ENCODE measurements around the gene CHD2.

The CHD2 gene

DNA sequence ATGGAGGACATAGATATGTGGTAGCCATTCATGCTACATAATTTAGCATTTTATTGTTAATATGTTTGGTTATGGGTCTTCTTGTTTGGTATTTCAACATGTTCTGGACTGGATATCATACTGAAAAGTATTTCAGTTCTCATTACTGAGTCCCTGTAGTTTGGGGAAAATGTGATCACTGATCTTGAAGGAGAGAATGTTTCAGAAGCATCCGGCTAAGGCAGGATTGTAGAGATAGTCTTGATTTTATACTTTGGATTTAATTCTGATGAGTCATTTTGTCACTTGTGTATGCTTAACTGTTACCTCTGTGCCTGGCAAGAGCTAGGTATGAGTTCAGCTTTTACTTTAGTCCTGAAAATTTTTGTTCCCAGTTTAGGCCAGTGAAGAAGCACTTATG, 7.1 kb downstream of the CHD2 start:
- TF ChIP-seq, protein P1, sequence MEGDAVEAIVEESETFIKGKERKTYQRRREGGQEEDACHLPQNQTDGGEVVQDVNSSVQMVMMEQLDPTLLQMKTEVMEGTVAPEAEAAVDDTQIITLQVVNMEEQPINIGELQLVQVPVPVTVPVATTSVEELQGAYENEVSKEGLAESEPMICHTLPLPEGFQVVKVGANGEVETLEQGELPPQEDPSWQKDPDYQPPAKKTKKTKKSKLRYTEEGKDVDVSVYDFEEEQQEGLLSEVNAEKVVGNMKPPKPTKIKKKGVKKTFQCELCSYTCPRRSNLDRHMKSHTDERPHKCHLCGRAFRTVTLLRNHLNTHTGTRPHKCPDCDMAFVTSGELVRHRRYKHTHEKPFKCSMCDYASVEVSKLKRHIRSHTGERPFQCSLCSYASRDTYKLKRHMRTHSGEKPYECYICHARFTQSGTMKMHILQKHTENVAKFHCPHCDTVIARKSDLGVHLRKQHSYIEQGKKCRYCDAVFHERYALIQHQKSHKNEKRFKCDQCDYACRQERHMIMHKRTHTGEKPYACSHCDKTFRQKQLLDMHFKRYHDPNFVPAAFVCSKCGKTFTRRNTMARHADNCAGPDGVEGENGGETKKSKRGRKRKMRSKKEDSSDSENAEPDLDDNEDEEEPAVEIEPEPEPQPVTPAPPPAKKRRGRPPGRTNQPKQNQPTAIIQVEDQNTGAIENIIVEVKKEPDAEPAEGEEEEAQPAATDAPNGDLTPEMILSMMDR (conservative IDR thresholded peaks at IDR 0.05; ENCODE audit: low read depth, low read length) = no peak
- no peak overlapping the region for H3K4me3 ChIP-seq (ENCODE audit: low read depth, low read length)
- DNase-seq (ENCODE audit: low read depth) = no peak

DNA sequence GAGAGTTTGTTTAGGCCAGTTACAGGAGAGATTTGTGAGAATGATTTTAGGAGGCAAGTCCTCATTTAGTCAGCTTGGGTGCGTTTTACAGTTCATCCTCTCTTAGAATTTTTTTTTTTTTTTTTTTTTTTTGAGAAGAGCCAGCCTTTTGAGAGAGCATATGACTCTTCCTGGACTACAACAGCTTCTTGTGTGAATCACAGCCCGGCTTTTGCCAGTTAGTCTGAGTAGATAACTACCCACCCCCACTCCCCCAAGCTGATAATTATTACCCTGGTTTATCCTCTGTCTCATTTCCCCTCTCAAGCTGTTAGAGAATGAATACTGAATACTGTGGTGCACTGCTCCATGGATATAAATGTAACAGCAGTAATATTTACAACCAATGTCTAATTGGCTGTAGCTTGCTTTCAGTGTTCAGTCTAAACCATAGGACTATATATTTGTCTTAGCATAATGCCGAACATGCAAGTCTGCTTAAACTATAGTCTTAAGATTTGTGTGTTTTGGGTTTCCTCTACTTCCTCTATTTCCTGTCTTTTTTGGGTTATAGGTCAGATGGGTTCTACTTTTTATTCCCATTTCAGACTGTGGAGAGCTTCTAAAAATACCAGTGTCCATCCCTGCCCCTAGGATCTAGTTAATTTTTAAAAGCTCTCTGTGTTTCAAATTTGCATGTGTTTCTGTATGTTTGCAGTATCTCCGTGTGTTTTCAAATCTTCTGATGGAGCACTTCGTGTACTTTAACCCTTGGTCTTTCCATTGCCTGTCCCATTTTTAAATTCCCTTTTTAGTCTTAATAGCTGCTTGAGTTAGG, 8.0 kb downstream of the CHD2 start:
- peak; percentile 85 for DNase-seq (ENCODE audit: low read depth)
- H3K4me3 ChIP-seq (ENCODE audit: low read depth, low read length) = peak overlapping the region; percentile 15
- TF ChIP-seq, protein P1 (conservative IDR thresholded peaks at IDR 0.05; ENCODE audit: low read depth, low read length) = no peak

DNA sequence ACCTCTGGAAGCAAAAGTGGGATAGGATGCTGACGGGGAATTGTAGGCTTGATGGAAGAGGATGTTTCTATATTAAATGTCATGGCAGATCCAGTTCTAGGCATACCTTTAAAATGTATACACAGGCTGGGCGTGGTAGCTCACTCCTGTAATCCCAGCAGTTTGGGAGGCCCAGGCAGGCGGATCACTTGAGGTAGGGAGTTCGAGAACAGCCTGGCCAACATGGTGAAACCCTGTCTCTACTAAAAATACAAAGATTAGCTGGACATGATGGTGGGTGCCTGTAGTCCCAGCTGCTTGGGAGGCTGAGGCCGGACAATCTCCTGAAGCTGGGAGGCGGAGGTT, 8.6 kb downstream of the CHD2 start:
- DNase-seq (ENCODE audit: low read depth) = no peak
- TF ChIP-seq, protein P1 (conservative IDR thresholded peaks at IDR 0.05; ENCODE audit: low read depth, low read length) = no peak
- H3K4me3 ChIP-seq (ENCODE audit: low read depth, low read length) = no peak overlapping the region

DNA sequence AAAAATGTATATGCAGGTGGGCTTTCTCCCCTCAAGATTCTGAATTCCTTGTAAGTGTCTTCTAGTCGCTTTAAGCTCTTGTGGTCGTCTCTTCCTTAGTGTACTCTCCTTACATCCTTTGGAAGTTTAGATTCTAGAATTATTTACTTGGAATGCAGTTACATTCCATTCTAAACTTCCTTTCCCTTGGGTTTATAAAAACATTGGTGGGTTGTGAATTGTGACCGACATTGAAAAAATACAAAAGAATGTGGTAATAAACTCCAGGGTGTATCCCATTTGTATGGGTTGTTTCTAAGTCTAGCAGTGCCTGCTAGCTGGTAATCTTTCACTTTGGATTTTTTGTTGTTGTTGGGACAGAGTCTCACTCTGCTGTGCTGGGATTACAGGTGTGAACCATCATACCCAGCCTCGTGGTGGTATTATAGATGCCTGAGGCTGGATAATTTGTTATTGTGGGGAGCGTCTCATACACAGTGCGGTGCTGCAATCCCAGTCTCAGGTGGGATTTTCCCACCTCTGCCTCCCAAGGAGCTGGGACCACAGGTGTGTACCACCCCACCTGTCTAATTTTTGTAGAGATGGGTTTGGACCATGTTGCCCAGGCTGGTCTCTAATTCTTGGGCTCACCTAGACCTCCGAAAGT, 9.1 kb downstream of the CHD2 start:
- peak; percentile 69 for DNase-seq (ENCODE audit: low read depth)
- TF ChIP-seq, protein P1 (conservative IDR thresholded peaks at IDR 0.05; ENCODE audit: low read depth, low read length) = no peak
- no peak overlapping the region for H3K4me3 ChIP-seq (ENCODE audit: low read depth, low read length)

DNA sequence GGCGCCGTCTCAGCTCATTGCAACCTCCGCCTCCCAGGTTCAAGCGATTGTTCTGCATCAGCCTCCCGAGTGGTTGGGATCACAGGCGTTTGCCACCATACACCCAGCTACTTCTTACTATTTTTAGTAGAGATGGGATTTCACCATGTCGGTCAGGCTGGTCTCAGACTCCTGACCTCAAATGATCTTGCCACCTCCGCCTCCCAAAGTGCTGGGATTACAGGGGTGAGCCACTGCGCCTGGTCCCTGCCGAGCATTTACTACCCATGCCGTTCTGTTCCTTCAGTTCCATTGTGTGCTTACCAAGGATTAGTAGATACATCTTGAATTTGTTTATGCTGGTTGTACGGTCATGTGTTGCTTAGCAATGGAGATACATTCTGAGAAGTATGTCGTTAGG, 10.3 kb downstream of the CHD2 start:
- TF ChIP-seq, protein P1 (conservative IDR thresholded peaks at IDR 0.05; ENCODE audit: low read depth, low read length) = no peak
- no peak overlapping the region for H3K4me3 ChIP-seq (ENCODE audit: low read depth, low read length)
- DNase-seq (ENCODE audit: low read depth) = no peak

DNA sequence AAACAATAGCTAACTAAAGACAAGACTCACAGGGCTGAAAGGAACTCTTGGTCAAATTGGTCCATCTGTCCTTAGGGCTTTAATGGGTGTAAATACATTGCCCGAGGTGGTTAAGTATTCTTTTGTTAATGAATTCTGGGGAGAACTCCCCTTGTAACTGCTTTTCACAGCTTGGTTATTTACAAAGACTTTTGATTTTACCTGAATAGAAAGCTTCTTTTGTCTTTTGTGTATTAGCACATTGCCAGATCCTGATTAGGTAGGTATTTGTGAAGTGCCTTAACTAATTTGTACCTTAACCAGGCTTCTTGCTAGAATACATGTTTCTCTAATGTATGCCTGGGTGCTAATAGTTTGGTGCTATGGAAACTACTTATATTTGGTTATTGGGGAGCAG, 14.0 kb downstream of the CHD2 start:
- TF ChIP-seq, protein P1 (conservative IDR thresholded peaks at IDR 0.05; ENCODE audit: low read depth, low read length) = no peak
- H3K4me3 ChIP-seq (ENCODE audit: low read depth, low read length) = no peak overlapping the region
- DNase-seq (ENCODE audit: low read depth) = no peak

All from choroid plexus epithelial cell (primary cell).